ENCODE results near the gene FBXL22.
"Not testable (repeated sequence)": the region's sequence is repeated elsewhere in the genome, so short reads cannot be mapped to it uniquely, and the experiment has no call there.

FBXL22 gene

GRCh38 chr15:63617627-63618026 lies 20.4 kb downstream of the FBXL22 start:
- not testable (repeated sequence) for DNase-seq

- not testable (repeated sequence) for DNase-seq
Measured at GRCh38 chr15:63620760-63621159, 23.6 kb downstream of the FBXL22 start.

GRCh38 chr15:63623232-63623969 lies 26.2 kb downstream of the FBXL22 start:
- no peak for DNase-seq

- DNase-seq = no peak
Measured at GRCh38 chr15:63626955-63627354, 29.8 kb downstream of the FBXL22 start.

- no peak for DNase-seq
Measured at GRCh38 chr15:63628123-63628822, 31.1 kb downstream of the FBXL22 start.

- DNase-seq = no peak
Measured at GRCh38 chr15:63630036-63630751, 33.0 kb downstream of the FBXL22 start.

- DNase-seq = no peak
Measured at GRCh38 chr15:63633312-63633711, 36.1 kb downstream of the FBXL22 start.

GRCh38 chr15:63634154-63634553 lies 37.0 kb downstream of the FBXL22 start:
- DNase-seq = no peak

- no peak for DNase-seq
Measured at GRCh38 chr15:63636518-63637061, 39.4 kb downstream of the FBXL22 start.

GRCh38 chr15:63638839-63639238 lies 41.7 kb downstream of the FBXL22 start:
- no peak for DNase-seq

- no peak for DNase-seq
Measured at GRCh38 chr15:63640146-63640545, 43.0 kb downstream of the FBXL22 start.
